ENCODE measurements around the gene TPSD1.

The TPSD1 gene

GRCh38 chr16:1279945-1280589, 24.2 kb downstream of the TPSD1 start:
- no peak for DNase-seq (ENCODE audit: low spot score)
- in situ Hi-C loops (cut with MboI; ENCODE audit: low pct_unique_long_range_greater_than_20kb, low sequenced_read_pairs, unreplicated experiment), result no loop called here

GRCh38 chr16:1280783-1281182, 24.9 kb downstream of the TPSD1 start:
- no peak for TF ChIP-seq CTCF (IDR thresholded peaks at IDR 0.05; ENCODE audit: extremely low read depth, insufficient read depth, missing control alignments)
- DNase-seq (ENCODE audit: low spot score), result no peak
- in situ Hi-C loops (cut with MboI; ENCODE audit: low pct_unique_long_range_greater_than_20kb, low sequenced_read_pairs, unreplicated experiment), result no loop called here

More at GRCh38 chr16:1279945-1280589, 24.2 kb downstream of the TPSD1 start:
- TF ChIP-seq CTCF (IDR thresholded peaks at IDR 0.05; ENCODE audit: extremely low read depth, insufficient read depth, missing control alignments), result no peak

GRCh38 chr16:1281517-1281916, 25.6 kb downstream of the TPSD1 start:
- in situ Hi-C loops (cut with MboI; ENCODE audit: low pct_unique_long_range_greater_than_20kb, low sequenced_read_pairs, unreplicated experiment), result no loop called here
- TF ChIP-seq CTCF (IDR thresholded peaks at IDR 0.05; ENCODE audit: extremely low read depth, insufficient read depth, missing control alignments), result no peak
- no peak for DNase-seq (ENCODE audit: low spot score)

GRCh38 chr16:1282324-1282973, 26.6 kb downstream of the TPSD1 start:
- no peak for DNase-seq (ENCODE audit: low spot score)
- no peak for TF ChIP-seq CTCF (IDR thresholded peaks at IDR 0.05; ENCODE audit: extremely low read depth, insufficient read depth, missing control alignments)
- in situ Hi-C loops (cut with MboI; ENCODE audit: low pct_unique_long_range_greater_than_20kb, low sequenced_read_pairs, unreplicated experiment), result no loop called here

- in situ Hi-C loops (cut with MboI; ENCODE audit: low pct_unique_long_range_greater_than_20kb, low sequenced_read_pairs, unreplicated experiment), result no loop called here
- no peak for TF ChIP-seq CTCF (IDR thresholded peaks at IDR 0.05; ENCODE audit: extremely low read depth, insufficient read depth, missing control alignments)
- no peak for DNase-seq (ENCODE audit: low spot score)
Observed at GRCh38 chr16:1283296-1283695, 27.4 kb downstream of the TPSD1 start.

- no peak for DNase-seq (ENCODE audit: low spot score)
- in situ Hi-C loops (cut with MboI; ENCODE audit: low pct_unique_long_range_greater_than_20kb, low sequenced_read_pairs, unreplicated experiment), result no loop called here
Observed at GRCh38 chr16:1283996-1284616, 28.2 kb downstream of the TPSD1 start.

More at GRCh38 chr16:1283996-1284616, 28.2 kb downstream of the TPSD1 start:
- TF ChIP-seq CTCF (IDR thresholded peaks at IDR 0.05; ENCODE audit: extremely low read depth, insufficient read depth, missing control alignments), result no peak
